Measurements from ENCODE around the gene PSMA5.
A peak's percentile ranks its signal among the peaks of the same experiment; 100 is the strongest.

Gene PSMA5

GRCh38 chr1:109425391-109426280, 612 bp downstream of the PSMA5 start:
- Histone ChIP-seq H3K4me1 (ENCODE audit: control insufficient read depth, insufficient read depth, low read length) (no peaks in the 10 kb centered on the region), H3K27me3 (ENCODE audit: control insufficient read depth, insufficient read depth, low read length) (no peaks in the 10 kb centered on the region), H3K9me3 (ENCODE audit: control insufficient read depth, insufficient read depth, low read length) (no peaks in the 10 kb centered on the region), H3K9ac (ENCODE audit: low read depth, low read length) (peak overlapping the region; percentile 47), H3K4me3 (ENCODE audit: low read depth, low read length) (peak overlapping the region; percentile 68), H3K36me3 (ENCODE audit: control insufficient read depth, insufficient read depth, low read length) (peaks cover 4% of the 10 kb centered on the region)

- Histone ChIP-seq H3K9ac (ENCODE audit: low read depth, low read length) (no peak overlapping the region), H3K36me3 (ENCODE audit: control insufficient read depth, insufficient read depth, low read length) (peaks cover 4% of the 10 kb centered on the region), H3K27me3 (ENCODE audit: control insufficient read depth, insufficient read depth, low read length) (no peaks in the 10 kb centered on the region), H3K9me3 (ENCODE audit: control insufficient read depth, insufficient read depth, low read length) (no peaks in the 10 kb centered on the region), H3K4me1 (ENCODE audit: control insufficient read depth, insufficient read depth, low read length) (no peaks in the 10 kb centered on the region), H3K4me3 (ENCODE audit: low read depth, low read length) (no peak overlapping the region)
These were observed 2.8 kb downstream of the PSMA5 start for GRCh38 chr1:109423498-109423897.

GRCh38 chr1:109412551-109412950, 13.7 kb downstream of the PSMA5 start:
- Histone ChIP-seq H3K9ac (ENCODE audit: low read depth, low read length) (no peak overlapping the region), H3K27me3 (ENCODE audit: control insufficient read depth, insufficient read depth, low read length) (no peaks in the 10 kb centered on the region), H3K9me3 (ENCODE audit: control insufficient read depth, insufficient read depth, low read length) (no peaks in the 10 kb centered on the region), H3K4me1 (ENCODE audit: control insufficient read depth, insufficient read depth, low read length) (no peaks in the 10 kb centered on the region), H3K36me3 (ENCODE audit: control insufficient read depth, insufficient read depth, low read length) (peaks cover 34% of the 10 kb centered on the region), H3K4me3 (ENCODE audit: low read depth, low read length) (no peak overlapping the region)

- Histone ChIP-seq H3K36me3 (ENCODE audit: control insufficient read depth, insufficient read depth, low read length) (peaks cover 26% of the 10 kb centered on the region), H3K27me3 (ENCODE audit: control insufficient read depth, insufficient read depth, low read length) (no peaks in the 10 kb centered on the region), H3K4me1 (ENCODE audit: control insufficient read depth, insufficient read depth, low read length) (no peaks in the 10 kb centered on the region), H3K9ac (ENCODE audit: low read depth, low read length) (no peak overlapping the region), H3K9me3 (ENCODE audit: control insufficient read depth, insufficient read depth, low read length) (no peaks in the 10 kb centered on the region), H3K4me3 (ENCODE audit: low read depth, low read length) (no peak overlapping the region)
These were observed 21.4 kb downstream of the PSMA5 start for GRCh38 chr1:109404838-109405237.

GRCh38 chr1:109402025-109402424, 24.2 kb downstream of the PSMA5 start:
- peaks cover 10% of the 10 kb centered on the region for H3K36me3 ChIP-seq (ENCODE audit: control insufficient read depth, insufficient read depth, low read length)

GRCh38 chr1:109400035-109400655, 26.1 kb downstream of the PSMA5 start:
- H3K9ac ChIP-seq (ENCODE audit: low read depth, low read length), result no peak overlapping the region
- H3K36me3 ChIP-seq (ENCODE audit: control insufficient read depth, insufficient read depth, low read length), result peaks cover 10% of the 10 kb centered on the region
- H3K9me3 ChIP-seq (ENCODE audit: control insufficient read depth, insufficient read depth, low read length), result no peaks in the 10 kb centered on the region
- no peaks in the 10 kb centered on the region for H3K27me3 ChIP-seq (ENCODE audit: control insufficient read depth, insufficient read depth, low read length)
- H3K4me3 ChIP-seq (ENCODE audit: low read depth, low read length), result no peak overlapping the region
- H3K4me1 ChIP-seq (ENCODE audit: control insufficient read depth, insufficient read depth, low read length), result peaks cover 11% of the 10 kb centered on the region

More at GRCh38 chr1:109402025-109402424, 24.2 kb downstream of the PSMA5 start:
- no peak overlapping the region for H3K4me3 ChIP-seq (ENCODE audit: low read depth, low read length)
- H3K27me3 ChIP-seq (ENCODE audit: control insufficient read depth, insufficient read depth, low read length), result no peaks in the 10 kb centered on the region
- H3K4me1 ChIP-seq (ENCODE audit: control insufficient read depth, insufficient read depth, low read length), result peaks cover 5% of the 10 kb centered on the region
- no peaks in the 10 kb centered on the region for H3K9me3 ChIP-seq (ENCODE audit: control insufficient read depth, insufficient read depth, low read length)
- H3K9ac ChIP-seq (ENCODE audit: low read depth, low read length), result no peak overlapping the region

GRCh38 chr1:109399326-109399957, 26.8 kb downstream of the PSMA5 start:
- Histone ChIP-seq H3K9ac (ENCODE audit: low read depth, low read length) (no peak overlapping the region), H3K4me1 (ENCODE audit: control insufficient read depth, insufficient read depth, low read length) (peaks cover 11% of the 10 kb centered on the region), H3K27me3 (ENCODE audit: control insufficient read depth, insufficient read depth, low read length) (no peaks in the 10 kb centered on the region), H3K36me3 (ENCODE audit: control insufficient read depth, insufficient read depth, low read length) (peaks cover 10% of the 10 kb centered on the region), H3K9me3 (ENCODE audit: control insufficient read depth, insufficient read depth, low read length) (no peaks in the 10 kb centered on the region), H3K4me3 (ENCODE audit: low read depth, low read length) (no peak overlapping the region)

- Histone ChIP-seq H3K4me3 (ENCODE audit: low read depth, low read length) (peak overlapping the region; percentile 57), H3K4me1 (ENCODE audit: control insufficient read depth, insufficient read depth, low read length) (peaks cover 11% of the 10 kb centered on the region), H3K9ac (ENCODE audit: low read depth, low read length) (peak overlapping the region; percentile 68), H3K9me3 (ENCODE audit: control insufficient read depth, insufficient read depth, low read length) (no peaks in the 10 kb centered on the region), H3K36me3 (ENCODE audit: control insufficient read depth, insufficient read depth, low read length) (peaks cover 5% of the 10 kb centered on the region), H3K27me3 (ENCODE audit: control insufficient read depth, insufficient read depth, low read length) (no peaks in the 10 kb centered on the region)
These were observed 27.7 kb downstream of the PSMA5 start for GRCh38 chr1:109398343-109399225.

- H3K9ac ChIP-seq (ENCODE audit: low read depth, low read length), result peak within 1 kb of the TSS; percentile 68
- H3K36me3 ChIP-seq (ENCODE audit: control insufficient read depth, insufficient read depth, low read length), result peaks cover under 1% of the 10 kb centered on the region
These were observed 28.5 kb downstream of the PSMA5 start, which contains the start of gene SORT1 for GRCh38 chr1:109397581-109398342. TSS of gene SORT1 (minus strand) at chr1:109397918. CDS start at chr1:109397892, 26 bp downstream.

GRCh38 chr1:109396871-109397580, 29.2 kb downstream of the PSMA5 start:
- H3K9ac ChIP-seq (ENCODE audit: low read depth, low read length), result no peak overlapping the region
- H3K4me1 ChIP-seq (ENCODE audit: control insufficient read depth, insufficient read depth, low read length), result peaks cover 11% of the 10 kb centered on the region
- no peaks in the 10 kb centered on the region for H3K27me3 ChIP-seq (ENCODE audit: control insufficient read depth, insufficient read depth, low read length)
- no peaks in the 10 kb centered on the region for H3K36me3 ChIP-seq (ENCODE audit: control insufficient read depth, insufficient read depth, low read length)
- H3K4me3 ChIP-seq (ENCODE audit: low read depth, low read length), result peak overlapping the region; percentile 66
- H3K9me3 ChIP-seq (ENCODE audit: control insufficient read depth, insufficient read depth, low read length), result no peaks in the 10 kb centered on the region

More at GRCh38 chr1:109397581-109398342, 28.5 kb downstream of the PSMA5 start, which contains the start of gene SORT1:
- no peaks in the 10 kb centered on the region for H3K27me3 ChIP-seq (ENCODE audit: control insufficient read depth, insufficient read depth, low read length)
- H3K4me1 ChIP-seq (ENCODE audit: control insufficient read depth, insufficient read depth, low read length), result peaks cover 11% of the 10 kb centered on the region
- H3K4me3 ChIP-seq (ENCODE audit: low read depth, low read length), result peak within 1 kb of the TSS; percentile 66
- H3K9me3 ChIP-seq (ENCODE audit: control insufficient read depth, insufficient read depth, low read length), result no peaks in the 10 kb centered on the region

All from iPS-15b (cell line).